ENCODE measurements around the gene SMTNL2.
A peak's percentile ranks its signal among the peaks of the same experiment; 100 is the strongest.

The SMTNL2 gene

GRCh38 chr17:4596636-4597380 lies 12.5 kb downstream of the SMTNL2 start:
- Histone ChIP-seq H3K9me3 (ENCODE audit: severe bottlenecking) (no peaks in the 10 kb centered on the region), H3K4me3 (ENCODE audit: low read depth, low read length) (no peak overlapping the region), H3K36me3 (no peaks in the 10 kb centered on the region), H3K27me3 (ENCODE audit: insufficient read depth, low read depth, severe bottlenecking) (no peaks in the 10 kb centered on the region), H3K27ac (no peak overlapping the region)
- no peak for DNase-seq
- no peak for TF ChIP-seq CTCF (IDR thresholded peaks at IDR 0.05; ENCODE audit: low read depth, low read length)

DNA sequence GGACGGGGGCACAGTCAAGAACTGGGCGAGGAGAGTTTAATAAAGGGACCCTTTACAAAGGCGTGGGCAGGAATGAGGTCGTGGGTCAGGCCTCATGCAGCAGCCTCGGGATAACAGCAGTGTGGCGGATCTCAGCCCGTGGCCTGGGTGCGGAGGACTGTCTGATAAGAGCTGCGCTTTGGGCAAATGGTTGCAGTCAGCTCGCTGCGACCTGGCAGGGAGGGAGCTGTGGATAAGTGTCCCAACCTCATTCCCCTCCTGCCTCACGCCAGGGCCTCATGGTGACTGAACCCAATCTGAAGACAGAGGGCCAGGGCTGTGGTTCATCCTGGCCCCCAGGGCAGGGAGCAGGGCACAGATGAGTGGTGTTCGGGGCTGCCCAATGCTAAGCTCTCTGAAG lies 13.6 kb downstream of the SMTNL2 start:
- H3K27me3 ChIP-seq (ENCODE audit: insufficient read depth, low read depth, severe bottlenecking), result no peaks in the 10 kb centered on the region
- H3K27ac ChIP-seq, result no peak overlapping the region
- H3K36me3 ChIP-seq, result no peaks in the 10 kb centered on the region
- no peak for TF ChIP-seq CTCF (IDR thresholded peaks at IDR 0.05; ENCODE audit: low read depth, low read length)
- DNase-seq, result no peak
- no peaks in the 10 kb centered on the region for H3K9me3 ChIP-seq (ENCODE audit: severe bottlenecking)
- no peak overlapping the region for H3K4me3 ChIP-seq (ENCODE audit: low read depth, low read length)

- no peak overlapping the region; the same call in 1 of the 2 replicates for H3K27ac ChIP-seq
- H3K4me3 ChIP-seq (ENCODE audit: low read depth, low read length), result no peak overlapping the region
- no peak for TF ChIP-seq CTCF (IDR thresholded peaks at IDR 0.05; ENCODE audit: low read depth, low read length)
- H3K36me3 ChIP-seq, result no peaks in the 10 kb centered on the region
- no peaks in the 10 kb centered on the region for H3K27me3 ChIP-seq (ENCODE audit: insufficient read depth, low read depth, severe bottlenecking)
- DNase-seq, result no peak
- no peaks in the 10 kb centered on the region for H3K9me3 ChIP-seq (ENCODE audit: severe bottlenecking)
Measured at GRCh38 chr17:4598776-4599504, 14.6 kb downstream of the SMTNL2 start.

DNA sequence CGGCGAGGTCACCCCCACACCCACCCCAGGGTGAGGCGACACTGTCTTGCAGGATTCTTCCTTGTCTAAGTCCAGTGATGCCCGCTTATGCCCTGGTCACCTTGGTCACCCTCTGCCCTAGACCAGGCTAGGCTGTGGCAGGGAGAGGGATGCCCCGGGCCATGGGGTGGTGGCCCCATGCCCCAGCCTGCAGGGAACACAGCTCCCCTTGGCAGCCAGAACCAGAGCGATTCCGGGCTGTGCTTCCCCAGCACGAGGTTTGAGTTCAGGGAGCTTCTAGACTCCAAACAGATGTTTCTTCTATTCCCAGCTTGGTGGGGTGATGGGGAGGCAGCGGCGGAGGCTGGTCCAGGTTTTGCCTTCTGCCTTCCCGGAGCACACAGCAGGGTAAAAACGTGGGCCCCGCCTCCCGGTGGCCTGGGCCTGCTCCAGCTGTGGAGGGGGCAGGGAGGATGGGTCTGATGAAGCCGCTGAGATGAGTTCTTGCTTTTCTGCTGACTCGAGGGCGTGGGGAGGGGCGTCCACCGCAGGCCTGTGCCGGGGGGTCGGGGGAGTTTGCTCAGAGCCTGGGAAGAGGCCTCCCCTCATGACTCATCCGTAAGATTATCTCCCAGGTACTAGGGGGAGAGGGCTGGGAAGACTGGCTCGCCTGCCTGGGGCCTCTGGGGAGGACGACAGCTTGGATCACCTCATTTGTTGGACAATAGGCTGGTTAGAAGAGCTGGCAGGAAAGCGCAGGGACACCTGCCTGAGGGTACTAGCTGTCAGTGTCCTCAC lies 15.4 kb downstream of the SMTNL2 start:
- TF ChIP-seq CTCF (IDR thresholded peaks at IDR 0.05; ENCODE audit: low read depth, low read length), result no peak
- DNase-seq, result peak; percentile 75
- H3K27me3 ChIP-seq (ENCODE audit: insufficient read depth, low read depth, severe bottlenecking), result no peaks in the 10 kb centered on the region
- no peaks in the 10 kb centered on the region for H3K9me3 ChIP-seq (ENCODE audit: severe bottlenecking)
- no peaks in the 10 kb centered on the region for H3K36me3 ChIP-seq
- no peak overlapping the region; the same call in 1 of the 2 replicates for H3K4me3 ChIP-seq (ENCODE audit: low read depth, low read length)
- H3K27ac ChIP-seq, result peak overlapping the region; percentile 70

GRCh38 chr17:4600563-4600962 lies 16.2 kb downstream of the SMTNL2 start:
- TF ChIP-seq CTCF (IDR thresholded peaks at IDR 0.05; ENCODE audit: low read depth, low read length), result no peak
- Histone ChIP-seq H3K4me3 (ENCODE audit: low read depth, low read length) (no peak overlapping the region), H3K36me3 (no peaks in the 10 kb centered on the region), H3K27me3 (ENCODE audit: insufficient read depth, low read depth, severe bottlenecking) (no peaks in the 10 kb centered on the region), H3K9me3 (ENCODE audit: severe bottlenecking) (no peaks in the 10 kb centered on the region), H3K27ac (peak overlapping the region; percentile 70)
- peak; percentile 67 for DNase-seq

Measured in WERI-Rb-1 (cell line).